Chondrocyte (in vitro differentiated cells): ENCODE measurements around the gene MCHR1. TPM values are rescaled to one million over a fixed set of nuclear protein-coding genes. Genes with fewer than 3 reads are reported as not detected.

Source experiments
- DNase-seq: peaks from one replicate; pipeline ENCODE4 v3.0.0; 2021; ENCODE audit warnings: mixed read lengths, low spot score
- H3K27ac Mint-ChIP-seq: one replicate; pipeline ENCODE4 v1.8.0; 2021; ENCODE audit warnings: mild to moderate bottlenecking, moderate library complexity, mixed read lengths; ENCODE audit not compliant: unreplicated experiment
- H3K27me3 Mint-ChIP-seq: 2 replicates; pipeline ENCODE4 v1.8.0; 2021; ENCODE audit warnings: low read depth, mixed read lengths
- H3K36me3 Mint-ChIP-seq: 2 replicates; pipeline ENCODE4 v1.8.0; 2021; ENCODE audit warnings: low read depth, mixed read lengths
- H3K4me1 Mint-ChIP-seq: 2 replicates; pipeline ENCODE4 v1.8.0; 2021; ENCODE audit warnings: low read depth, mild to moderate bottlenecking, mixed read lengths
- H3K4me3 Mint-ChIP-seq: one replicate; pipeline ENCODE4 v1.8.0; 2021; ENCODE audit warnings: mild to moderate bottlenecking, moderate library complexity, mixed read lengths; ENCODE audit not compliant: unreplicated experiment
- H3K9me3 Mint-ChIP-seq: 2 replicates; pipeline ENCODE4 v1.8.0; 2021; ENCODE audit warnings: low read depth, mixed read lengths
- total RNA-seq: library from RNA; stranded (reverse); gene quantifications from 3 replicates; pipeline ENCODE4 v1.2.1, GENCODE V29; 2021
- TF ChIP-seq, protein P1 (sequence below): fragments of 200-600 bp; sonication (generic); IDR thresholded peaks from 2 replicates; pipeline ENCODE4 v1.5.0; 2021; ENCODE audit warnings: antibody characterized with exemption, mild to moderate bottlenecking, moderate library complexity

MCHR1 gene
- total RNA-seq, 1 donor from 2014 or later, result 0.17 TPM

- peak overlapping the region; percentile 58 for H3K4me3 Mint-ChIP-seq
- H3K9me3 Mint-ChIP-seq, result no peaks in the 10 kb centered on the region
Observed at GRCh38 chr22:40678493-40679248, 613 bp upstream of the MCHR1 start.

GRCh38 chr22:40679964-40680818 is 907 bp downstream of the MCHR1 start:
- H3K4me3 Mint-ChIP-seq, result no peak overlapping the region
- DNase-seq, result no peak
- H3K4me1 Mint-ChIP-seq, result peaks cover 31% of the 10 kb centered on the region
- H3K9me3 Mint-ChIP-seq, result no peaks in the 10 kb centered on the region
- no peaks in the 10 kb centered on the region for H3K36me3 Mint-ChIP-seq
- H3K27me3 Mint-ChIP-seq, result peaks cover 4% of the 10 kb centered on the region
- no peak overlapping the region for H3K27ac Mint-ChIP-seq
- TF ChIP-seq, protein P1, sequence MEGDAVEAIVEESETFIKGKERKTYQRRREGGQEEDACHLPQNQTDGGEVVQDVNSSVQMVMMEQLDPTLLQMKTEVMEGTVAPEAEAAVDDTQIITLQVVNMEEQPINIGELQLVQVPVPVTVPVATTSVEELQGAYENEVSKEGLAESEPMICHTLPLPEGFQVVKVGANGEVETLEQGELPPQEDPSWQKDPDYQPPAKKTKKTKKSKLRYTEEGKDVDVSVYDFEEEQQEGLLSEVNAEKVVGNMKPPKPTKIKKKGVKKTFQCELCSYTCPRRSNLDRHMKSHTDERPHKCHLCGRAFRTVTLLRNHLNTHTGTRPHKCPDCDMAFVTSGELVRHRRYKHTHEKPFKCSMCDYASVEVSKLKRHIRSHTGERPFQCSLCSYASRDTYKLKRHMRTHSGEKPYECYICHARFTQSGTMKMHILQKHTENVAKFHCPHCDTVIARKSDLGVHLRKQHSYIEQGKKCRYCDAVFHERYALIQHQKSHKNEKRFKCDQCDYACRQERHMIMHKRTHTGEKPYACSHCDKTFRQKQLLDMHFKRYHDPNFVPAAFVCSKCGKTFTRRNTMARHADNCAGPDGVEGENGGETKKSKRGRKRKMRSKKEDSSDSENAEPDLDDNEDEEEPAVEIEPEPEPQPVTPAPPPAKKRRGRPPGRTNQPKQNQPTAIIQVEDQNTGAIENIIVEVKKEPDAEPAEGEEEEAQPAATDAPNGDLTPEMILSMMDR, result peak; percentile 32

More at GRCh38 chr22:40678493-40679248, 613 bp upstream of the MCHR1 start:
- Mint-ChIP-seq H3K27ac (no peak overlapping the region), H3K36me3 (no peaks in the 10 kb centered on the region), H3K4me1 (peaks cover 31% of the 10 kb centered on the region), H3K27me3 (peaks cover 4% of the 10 kb centered on the region)
- DNase-seq, result no peak
- TF ChIP-seq, protein P1, result no peak

- TF ChIP-seq, protein P1, result no peak
- Mint-ChIP-seq H3K9me3 (no peaks in the 10 kb centered on the region), H3K4me1 (peaks cover 31% of the 10 kb centered on the region), H3K27me3 (peaks cover 4% of the 10 kb centered on the region), H3K4me3 (no peak overlapping the region), H3K27ac (no peak overlapping the region), H3K36me3 (no peaks in the 10 kb centered on the region)
- no peak for DNase-seq
Observed at GRCh38 chr22:40680819-40681183, 1.5 kb downstream of the MCHR1 start.

DNA sequence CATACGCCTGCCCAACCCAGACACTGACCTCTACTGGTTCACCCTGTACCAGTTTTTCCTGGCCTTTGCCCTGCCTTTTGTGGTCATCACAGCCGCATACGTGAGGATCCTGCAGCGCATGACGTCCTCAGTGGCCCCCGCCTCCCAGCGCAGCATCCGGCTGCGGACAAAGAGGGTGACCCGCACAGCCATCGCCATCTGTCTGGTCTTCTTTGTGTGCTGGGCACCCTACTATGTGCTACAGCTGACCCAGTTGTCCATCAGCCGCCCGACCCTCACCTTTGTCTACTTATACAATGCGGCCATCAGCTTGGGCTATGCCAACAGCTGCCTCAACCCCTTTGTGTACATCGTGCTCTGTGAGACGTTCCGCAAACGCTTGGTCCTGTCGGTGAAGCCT is 2.2 kb downstream of the MCHR1 start:
- TF ChIP-seq, protein P1, result no peak
- no peaks in the 10 kb centered on the region for H3K9me3 Mint-ChIP-seq
- no peak for DNase-seq
- no peak overlapping the region for H3K4me3 Mint-ChIP-seq
- H3K4me1 Mint-ChIP-seq, result peaks cover 31% of the 10 kb centered on the region
- H3K27ac Mint-ChIP-seq, result no peak overlapping the region
- peaks cover 4% of the 10 kb centered on the region for H3K27me3 Mint-ChIP-seq
- no peaks in the 10 kb centered on the region for H3K36me3 Mint-ChIP-seq

DNA sequence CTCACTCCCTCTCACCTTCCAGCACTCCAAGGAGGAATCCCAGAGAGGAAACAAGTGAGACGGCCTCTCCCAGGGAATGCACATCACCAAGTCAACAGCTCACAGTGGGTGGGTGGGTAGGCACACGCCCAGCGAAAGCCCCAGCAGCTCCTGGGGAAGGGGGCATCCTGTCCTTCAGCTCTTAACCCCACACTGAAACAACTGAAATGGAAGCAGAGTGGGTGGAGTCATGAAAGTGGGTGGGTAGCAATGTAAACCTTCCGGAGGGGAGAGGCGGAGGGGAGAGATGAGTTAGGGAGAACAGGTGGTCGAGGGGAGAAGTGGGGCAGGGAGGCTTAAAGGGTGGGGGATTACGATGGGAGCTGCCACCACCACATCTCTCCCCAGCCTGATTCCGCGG is 5.4 kb downstream of the MCHR1 start:
- DNase-seq, result no peak
- Mint-ChIP-seq H3K4me1 (peaks cover 22% of the 10 kb centered on the region), H3K27ac (no peak overlapping the region)

More for the DNA sequence above, 5.4 kb downstream of the MCHR1 start:
- TF ChIP-seq, protein P1, result no peak
- Mint-ChIP-seq H3K27me3 (peaks cover under 1% of the 10 kb centered on the region), H3K4me3 (no peak overlapping the region), H3K9me3 (no peaks in the 10 kb centered on the region), H3K36me3 (no peaks in the 10 kb centered on the region)
